Testis (tissue), 3 donors: ENCODE results near the gene RAD52. TPM values are rescaled to one million over a fixed set of nuclear protein-coding genes. Genes with fewer than 3 reads are reported as not detected.

Experiments used
- DNase-seq: peaks from one replicate; pipeline ENCODE4 v3.0.0-alpha.2; 2019
- H3K27ac ChIP-seq, 2 donors: fragments of 200-600 bp; sonication (generic); one replicate each; pipeline ENCODE4 v1.5.1; 2019
- H3K27me3 ChIP-seq: fragments of 200-600 bp; sonication (generic); one replicate; pipeline ENCODE4 v1.5.1; 2019
- H3K36me3 ChIP-seq: fragments of 200-600 bp; sonication (generic); one replicate; pipeline ENCODE4 v1.5.1; 2017; ENCODE audit warnings: low read depth; ENCODE audit errors: missing control alignments
- H3K4me1 ChIP-seq: fragments of 200-600 bp; sonication (generic); one replicate; pipeline ENCODE4 v1.5.1; 2019
- H3K4me3 ChIP-seq, 2 donors: fragments of 200-600 bp; sonication (generic); one replicate each; pipeline ENCODE4 v1.5.1; 2017 to 2019
- H3K9me3 ChIP-seq: fragments of 200-600 bp; sonication (generic); one replicate; pipeline ENCODE4 v1.5.1; 2017
- CTCF ChIP-seq, 3 experiments: fragments of 450-650 bp in 2 of 3; fragments of 200-600 bp in 1 of 3; sonication (generic) in 1 of 3; IDR thresholded peaks; one replicate each; pipeline ENCODE4 v1.5.1; 2016 to 2019; ENCODE audit warnings: antibody characterized with exemption in 3 of 3, mild to moderate bottlenecking in 2 of 3, moderate library complexity in 1 of 3
- POLR2A ChIP-seq: fragments of 450-650 bp; IDR thresholded peaks from one replicate; pipeline ENCODE4 v1.6.1; 2017; ENCODE audit warnings: antibody characterized with exemption, mild to moderate bottlenecking, moderate library complexity
- WGBS, 2 donors: methylation state at CpG; one replicate each; pipeline ENCODE4 v1.1.5; 2018; 5-methylcytosine and 5-hydroxymethylcytosine counted together
- intact Hi-C: fragments of 100-400 bp; cut with DNase I; formaldehyde crosslinking; loops from one replicate; pipeline ENCODE4 v1.15.1; 2023; ENCODE audit warnings: low total_unique reads
- polyA plus RNA-seq: library from polyadenylated mRNA; stranded (reverse); fragments of 350-450 nt; fragmentation: Illumina TruSeq; extraction: RNeasy Lipid Tissue Mini Kit (QIAGEN cat#74804); gene quantifications from one replicate; pipeline ENCODE4 v1.2.3, GENCODE V29; 2014; ENCODE audit warnings: low read depth, low replicate concordance; ENCODE audit not compliant: insufficient read depth
- total RNA-seq, 2 donors: library from RNA; depleted of rRNA; stranded (reverse); fragments of >200 nt; gene quantifications; one replicate each; pipeline ENCODE4 v1.2.3, GENCODE V29; 2016

Gene RAD52
- total and polyA plus RNA-seq, 3 donors from 2014 or later, result 17.2 to 29.1 (median 20.9) TPM

- 72 to 98% methylated on average over 1 of the region's 1 CpG for WGBS, 2 donors
- no peak for TF ChIP-seq POLR2A
- no peak for TF ChIP-seq CTCF (IDR thresholded peaks at IDR 0.05)
Observed at GRCh38 chr12:865614-866013, 83.9 kb downstream of the RAD52 start.

GRCh38 chr12:863285-863684 is 86.2 kb downstream of the RAD52 start:
- WGBS, 2 donors, result 71 to 79% methylated on average over 1 of the region's 1 CpG
- no peaks in the 10 kb centered on the region for H3K36me3 ChIP-seq

More at GRCh38 chr12:865614-866013, 83.9 kb downstream of the RAD52 start:
- H3K9me3 ChIP-seq, result no peaks in the 10 kb centered on the region
- H3K36me3 ChIP-seq, result no peaks in the 10 kb centered on the region
- intact Hi-C loops, result no loop called here
- H3K27ac ChIP-seq, result no peak overlapping the region
- H3K27me3 ChIP-seq, result no peaks in the 10 kb centered on the region
- DNase-seq, result no peak
- no peak overlapping the region for H3K4me3 ChIP-seq
- no peaks in the 10 kb centered on the region for H3K4me1 ChIP-seq

GRCh38 chr12:862303-862911 is 87.1 kb downstream of the RAD52 start:
- Histone ChIP-seq H3K4me1 (no peaks in the 10 kb centered on the region), H3K4me3 (no peak overlapping the region), H3K27me3 (no peaks in the 10 kb centered on the region), H3K36me3 (no peaks in the 10 kb centered on the region), H3K27ac (no peak overlapping the region), H3K9me3 (no peaks in the 10 kb centered on the region)
- WGBS, 2 donors, result 97 to 98% methylated on average over 4 of the region's 4 CpGs
- DNase-seq, result no peak
- no peak for TF ChIP-seq POLR2A
- no peak for TF ChIP-seq CTCF (IDR thresholded peaks at IDR 0.05)
- intact Hi-C loops, result no loop called here

More at GRCh38 chr12:863285-863684, 86.2 kb downstream of the RAD52 start:
- Histone ChIP-seq H3K27me3 (no peaks in the 10 kb centered on the region), H3K27ac (no peak overlapping the region), H3K4me1 (no peaks in the 10 kb centered on the region), H3K4me3 (no peak overlapping the region), H3K9me3 (no peaks in the 10 kb centered on the region)
- TF ChIP-seq POLR2A (no peak), CTCF (IDR thresholded peaks at IDR 0.05) (no peak)
- no peak for DNase-seq
- intact Hi-C loops, result no loop called here

Other genes with a start within 250 kb of the RAD52 start
- 100 to 1,000 TPM; 259 to 276 TPM for gene WNK1, start 197.1 kb downstream of the RAD52 start, total RNA-seq
- 152 TPM for gene WNK1, start 197.1 kb downstream of the RAD52 start, polyA plus RNA-seq
- 100 to 1,000 TPM; 106 to 109 TPM for gene ERC1, start 41.5 kb upstream of the RAD52 start, total RNA-seq
- gene ERC1, start 41.5 kb upstream of the RAD52 start, polyA plus RNA-seq, result 25.8 TPM